ENCODE results near the gene CYP4F3.
"Not testable (repeated sequence)": the region's sequence is repeated elsewhere in the genome, so short reads cannot be mapped to it uniquely, and the experiment has no call there.

CYP4F3 gene

GRCh38 chr19:15671237-15671821 is 30.6 kb downstream of the CYP4F3 start:
- no peak for DNase-seq

GRCh38 chr19:15671891-15672579 is 31.3 kb downstream of the CYP4F3 start:
- DNase-seq = no peak

DNA sequence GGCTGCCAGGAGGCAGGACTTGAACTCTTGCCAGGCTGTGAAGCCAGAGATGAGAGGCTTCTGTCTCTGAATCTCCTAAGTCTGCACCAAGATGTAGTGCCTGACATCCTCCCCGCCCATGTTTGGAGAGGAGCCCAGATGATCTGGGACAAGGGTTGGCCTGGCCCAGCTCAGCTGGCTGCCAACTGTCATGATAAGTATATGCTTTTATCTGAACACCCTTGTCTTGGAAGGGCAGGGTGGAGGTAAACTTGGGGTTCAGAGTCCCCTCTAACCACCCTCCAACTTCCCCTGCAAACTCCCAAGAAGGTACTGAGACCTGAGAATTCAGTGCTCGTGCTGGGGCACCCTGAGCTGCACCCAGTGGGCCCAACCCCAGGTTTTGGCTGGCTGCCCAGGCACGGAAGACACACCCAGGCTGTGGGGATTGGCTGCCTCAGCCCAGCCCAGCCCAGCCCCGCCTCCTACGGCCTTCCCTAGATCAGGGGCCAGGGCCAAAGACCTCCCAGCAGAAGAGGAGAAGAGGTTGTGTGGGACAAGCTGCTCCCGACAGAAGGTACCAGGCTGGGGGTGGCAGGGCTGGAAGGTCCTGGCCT is 32.0 kb downstream of the CYP4F3 start, which contains the start of gene CYP4F12:
TSS of gene CYP4F12 (plus strand) at position 508 of the 596 bp plus-strand sequence. CDS start 443 bp downstream, outside the sequence.
- no peak for DNase-seq

GRCh38 chr19:15673176-15673654 is 32.5 kb downstream of the CYP4F3 start:
- no peak for DNase-seq

DNA sequence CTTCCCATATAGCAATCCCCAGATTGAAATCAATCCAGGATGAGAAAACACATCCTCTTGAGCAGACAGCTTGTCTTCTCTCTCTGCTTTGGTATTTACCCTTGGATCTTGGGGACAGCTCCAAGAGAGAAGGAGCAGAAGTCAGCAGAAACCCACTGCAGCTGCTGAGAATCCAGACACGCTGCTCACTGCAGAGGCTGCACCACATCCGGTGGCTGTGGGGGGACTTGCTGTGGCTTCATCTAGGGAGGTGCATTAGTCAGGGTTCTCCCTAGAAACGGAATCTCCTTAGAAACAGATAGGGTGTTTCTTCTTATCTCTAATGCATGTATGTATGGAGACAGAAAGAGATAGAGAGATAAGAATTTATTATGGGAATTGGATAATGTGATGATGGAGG is 34.9 kb downstream of the CYP4F3 start:
- DNase-seq = no peak

DNA sequence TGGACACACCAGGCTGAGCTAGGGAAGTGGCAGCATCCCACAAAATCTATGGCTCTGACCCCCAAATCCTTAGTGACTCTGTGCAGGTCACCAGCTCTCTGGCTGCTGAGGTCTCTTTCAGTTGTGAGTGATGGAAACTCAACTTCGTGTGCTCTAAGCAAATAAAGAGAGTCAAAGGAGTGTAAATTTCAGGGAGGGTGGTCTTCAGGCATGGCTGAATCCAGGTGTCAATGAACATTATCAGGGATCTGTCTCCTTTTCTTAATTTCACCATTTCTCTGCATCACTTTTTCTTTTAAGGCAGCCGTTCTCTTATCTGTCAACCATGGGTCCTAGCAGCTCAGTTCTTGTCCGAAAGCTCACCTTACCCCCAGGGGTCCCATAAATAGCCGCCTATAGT is 38.4 kb downstream of the CYP4F3 start:
- DNase-seq = no peak

GRCh38 chr19:15679865-15680264 is 39.2 kb downstream of the CYP4F3 start:
- not testable (repeated sequence) for DNase-seq

GRCh38 chr19:15680478-15681322 is 40.0 kb downstream of the CYP4F3 start:
- DNase-seq = no peak

DNA sequence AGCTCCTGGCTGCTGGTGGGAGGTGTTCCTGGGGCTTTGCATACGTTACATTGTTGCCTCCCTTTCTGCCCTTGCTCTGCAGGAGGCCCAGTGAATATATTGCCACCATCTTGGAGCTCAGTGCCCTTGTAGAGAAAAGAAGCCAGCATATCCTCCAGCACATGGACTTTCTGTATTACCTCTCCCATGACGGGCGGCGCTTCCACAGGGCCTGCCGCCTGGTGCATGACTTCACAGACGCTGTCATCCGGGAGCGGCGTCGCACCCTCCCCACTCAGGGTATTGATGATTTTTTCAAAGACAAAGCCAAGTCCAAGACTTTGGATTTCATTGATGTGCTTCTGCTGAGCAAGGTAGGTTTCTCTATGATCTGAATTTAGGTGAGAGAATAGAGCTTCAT is 42.7 kb downstream of the CYP4F3 start:
- DNase-seq = no peak

DNA sequence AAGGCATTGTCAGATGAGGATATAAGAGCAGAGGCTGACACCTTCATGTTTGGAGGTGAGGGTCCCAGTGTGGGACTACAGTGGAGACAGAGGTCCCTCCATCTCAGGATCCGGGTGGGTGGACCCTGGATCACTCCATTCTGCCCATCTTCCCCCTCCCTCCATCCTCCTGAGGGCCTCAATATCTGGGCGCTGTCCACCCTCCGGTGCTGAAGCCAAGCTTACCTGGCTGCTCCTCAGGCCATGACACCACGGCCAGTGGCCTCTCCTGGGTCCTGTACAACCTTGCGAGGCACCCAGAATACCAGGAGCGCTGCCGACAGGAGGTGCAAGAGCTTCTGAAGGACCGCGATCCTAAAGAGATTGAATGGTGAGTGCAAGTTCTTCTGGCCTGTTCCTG is 44.1 kb downstream of the CYP4F3 start:
- peak in 1 of 3 donors; percentile 18 for DNase-seq

- DNase-seq = no peak
Measured at GRCh38 chr19:15696654-15697194, 56.0 kb downstream of the CYP4F3 start.

DNA sequence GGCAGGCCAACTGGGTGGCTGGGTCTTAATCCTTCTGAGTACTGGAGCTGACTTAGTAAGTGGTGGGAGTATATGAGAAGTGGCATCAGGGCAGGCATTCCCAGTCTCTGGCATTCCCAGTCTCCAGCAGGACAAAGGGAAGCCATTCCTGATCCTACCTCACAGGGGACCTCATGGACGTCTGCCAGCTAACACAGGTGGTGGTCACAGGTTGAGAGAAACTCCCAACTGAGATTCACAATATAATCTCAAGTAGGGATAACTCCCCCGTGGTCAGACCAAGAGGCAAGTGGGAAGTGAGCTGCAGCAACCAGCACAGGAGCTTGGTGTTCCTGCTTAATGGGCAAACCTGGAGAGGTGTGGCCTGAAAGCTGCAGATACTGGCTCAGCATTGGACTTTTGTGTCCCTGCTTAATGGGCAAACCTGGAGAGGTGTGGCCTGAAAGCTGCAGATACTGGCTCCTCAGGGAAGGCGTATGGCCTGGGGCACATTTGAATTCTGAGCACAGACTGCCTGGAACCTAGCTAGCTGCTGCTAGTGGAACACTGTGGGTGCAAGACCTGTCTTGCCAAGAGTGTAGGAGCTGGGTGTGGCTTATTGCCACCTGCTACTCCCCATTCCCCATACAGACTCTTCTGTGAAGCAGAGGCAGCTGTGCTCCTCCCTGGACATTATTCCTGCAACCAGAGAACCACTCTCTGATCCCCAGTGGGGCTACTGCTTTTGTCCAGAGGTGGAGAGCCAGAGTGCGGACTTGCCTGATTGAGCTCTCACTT is 61.2 kb downstream of the CYP4F3 start:
- DNase-seq = no peak

GRCh38 chr19:15702534-15702930 is 61.8 kb downstream of the CYP4F3 start:
- peak; percentile 65 to 73 (median 66) for DNase-seq
